A673 (cell line): ENCODE measurements around the gene AFG1L. TPM values are rescaled to one million over a fixed set of nuclear protein-coding genes. Genes with fewer than 3 reads are reported as not detected.

Source experiments
- BruUV-seq: library from RNA; stranded (reverse); fragments of 400-500 nt; replicated peaks from 2 replicates; lab custom pipeline; 2021; lab: Mats Ljungman, UMichigan
- CTCF ChIA-PET: fragments of 300-600 bp; sonication (Branson Sonifier 250); formaldehyde crosslinking; loops from one replicate; lab custom pipeline; 2022; ENCODE audit warnings: antibody characterized with exemption; lab: Charles Lee
- POLR2A ChIA-PET: fragments of 300-600 bp; sonication (Branson Sonifier 250); formaldehyde crosslinking; loops from one replicate; lab custom pipeline; 2022; ENCODE audit warnings: antibody characterized with exemption; ENCODE audit not compliant: low non-redundant PET; lab: Charles Lee
- DNase-seq: peaks from one replicate; pipeline ENCODE4 v3.0.0-alpha.2; 2015; ENCODE audit warnings: low spot score
- H3K27ac ChIP-seq: fragments of 200-600 bp; sonication (generic); 2 replicates; pipeline ENCODE4 v1.5.1; 2016; ENCODE audit warnings: mixed run types, low read depth, mild to moderate bottlenecking, mixed read lengths, antibody characterized with exemption, low read length; ENCODE audit not compliant: poor library complexity, severe bottlenecking
- H3K27me3 ChIP-seq: fragments of 200-600 bp; sonication (generic); replicated peaks from 2 replicates; pipeline ENCODE4 v1.6.1; 2017; ENCODE audit warnings: mixed run types, low read depth, mild to moderate bottlenecking, mixed read lengths, antibody characterized with exemption, low read length; ENCODE audit not compliant: insufficient read depth, poor library complexity
- H3K36me3 ChIP-seq: fragments of 200-600 bp; sonication (generic); 2 replicates; pipeline ENCODE4 v1.6.1; 2016; ENCODE audit warnings: mixed run types, mild to moderate bottlenecking, mixed read lengths, antibody characterized with exemption, low read length; ENCODE audit not compliant: insufficient read depth, poor library complexity, severe bottlenecking
- H3K4me1 ChIP-seq: fragments of 200-600 bp; sonication (generic); 2 replicates; pipeline ENCODE4 v1.6.1; 2017; ENCODE audit warnings: mixed run types, mild to moderate bottlenecking, mixed read lengths, antibody characterized with exemption, low read length; ENCODE audit not compliant: insufficient read depth, poor library complexity, severe bottlenecking
- H3K4me3 ChIP-seq: fragments of 200-600 bp; sonication (generic); 2 replicates; pipeline ENCODE4 v1.5.1; 2016; ENCODE audit warnings: low read depth, mixed run types, mild to moderate bottlenecking, mixed read lengths, low read length; ENCODE audit not compliant: poor library complexity, severe bottlenecking
- H3K9me3 ChIP-seq: fragments of 200-600 bp; sonication (generic); 2 replicates; pipeline ENCODE4 v1.6.1; 2016; ENCODE audit warnings: mixed run types, low read depth, mild to moderate bottlenecking, mixed read lengths, antibody characterized with exemption, low read length; ENCODE audit not compliant: poor library complexity, severe bottlenecking
- CTCF ChIP-seq: fragments of 300-800, 200-600 bp; sonication (generic); conservative IDR thresholded peaks from 2 replicates; pipeline ENCODE4 v1.5.1; 2017; ENCODE audit warnings: low read depth, mild to moderate bottlenecking, antibody characterized with exemption, low read length, moderate library complexity, mixed read lengths
- EZH2 ChIP-seq: fragments of 200-600 bp; sonication (generic); IDR thresholded peaks from 2 replicates; pipeline ENCODE4 v1.6.1; 2017; ENCODE audit warnings: borderline replicate concordance, low read depth, mild to moderate bottlenecking, mixed read lengths, antibody characterized with exemption, low read length; ENCODE audit not compliant: poor library complexity, severe bottlenecking
- intact Hi-C: fragments of 100-400 bp; cut with micrococcal nuclease; formaldehyde crosslinking; loops from one replicate; pipeline ENCODE4 v1.10.0; 2022; ENCODE audit not compliant: unreplicated experiment
- total RNA-seq: library from RNA; stranded (reverse); gene quantifications from 2 replicates; pipeline ENCODE4 v1.2.3, GENCODE V29; 2021

Gene AFG1L
- total RNA-seq, 1 experiment from 2014 or later: 7.5 TPM

- no TSS peak for BruUV-seq
- intact Hi-C loops: no loop called here
- H3K4me3 ChIP-seq: no peak overlapping the region
- H3K4me1 ChIP-seq: peaks cover 4% of the 10 kb centered on the region
- H3K9me3 ChIP-seq: no peaks in the 10 kb centered on the region
- no peaks in the 10 kb centered on the region for H3K36me3 ChIP-seq
- POLR2A ChIA-PET: no interaction called here
- CTCF ChIA-PET: no interaction called here
- DNase-seq: peak; percentile 47
- TF ChIP-seq CTCF (peak; percentile 48; the same call in 1 of the 2 replicates), EZH2 (no peak)
- no peak overlapping the region for H3K27ac ChIP-seq
- no peaks in the 10 kb centered on the region for H3K27me3 ChIP-seq
Measured at GRCh38 chr6:108250240-108250866, 44.5 kb upstream of the AFG1L start.

GRCh38 chr6:108251252-108251651, 43.6 kb upstream of the AFG1L start:
- BruUV-seq: no TSS peak
- Histone ChIP-seq H3K36me3 (no peaks in the 10 kb centered on the region), H3K9me3 (no peaks in the 10 kb centered on the region), H3K27ac (no peak overlapping the region), H3K4me1 (peaks cover 4% of the 10 kb centered on the region), H3K27me3 (no peaks in the 10 kb centered on the region), H3K4me3 (no peak overlapping the region)
- ChIA-PET CTCF (no interaction called here), POLR2A (no interaction called here)
- no peak for TF ChIP-seq EZH2
- TF ChIP-seq CTCF: no peak
- no peak for DNase-seq
- intact Hi-C loops: no loop called here

- Histone ChIP-seq H3K27ac (no peak overlapping the region), H3K36me3 (no peaks in the 10 kb centered on the region), H3K27me3 (no peaks in the 10 kb centered on the region), H3K4me3 (no peak overlapping the region), H3K4me1 (peaks cover 4% of the 10 kb centered on the region), H3K9me3 (no peaks in the 10 kb centered on the region)
- POLR2A ChIA-PET: no interaction called here
- no peak for TF ChIP-seq EZH2
- no peak for TF ChIP-seq CTCF
- BruUV-seq: no TSS peak
- intact Hi-C loops: no loop called here
- DNase-seq: no peak
- CTCF ChIA-PET: no interaction called here
Measured at GRCh38 chr6:108252055-108252454, 42.8 kb upstream of the AFG1L start.
